Colon (tissue), 2 donors: ENCODE measurements around the gene SLC35F4.
"Not testable (repeated sequence)": the region's sequence is repeated elsewhere in the genome, so short reads cannot be mapped to it uniquely, and the experiment has no call there.

Source experiments
- FAIRE-seq: peaks from 2 replicates; lab custom pipeline; 2012; peaks lifted over from hg19 to GRCh38; lab: Jason Lieb, UNC
- donor health status: control.
- donor health status: control.

Gene SLC35F4

DNA sequence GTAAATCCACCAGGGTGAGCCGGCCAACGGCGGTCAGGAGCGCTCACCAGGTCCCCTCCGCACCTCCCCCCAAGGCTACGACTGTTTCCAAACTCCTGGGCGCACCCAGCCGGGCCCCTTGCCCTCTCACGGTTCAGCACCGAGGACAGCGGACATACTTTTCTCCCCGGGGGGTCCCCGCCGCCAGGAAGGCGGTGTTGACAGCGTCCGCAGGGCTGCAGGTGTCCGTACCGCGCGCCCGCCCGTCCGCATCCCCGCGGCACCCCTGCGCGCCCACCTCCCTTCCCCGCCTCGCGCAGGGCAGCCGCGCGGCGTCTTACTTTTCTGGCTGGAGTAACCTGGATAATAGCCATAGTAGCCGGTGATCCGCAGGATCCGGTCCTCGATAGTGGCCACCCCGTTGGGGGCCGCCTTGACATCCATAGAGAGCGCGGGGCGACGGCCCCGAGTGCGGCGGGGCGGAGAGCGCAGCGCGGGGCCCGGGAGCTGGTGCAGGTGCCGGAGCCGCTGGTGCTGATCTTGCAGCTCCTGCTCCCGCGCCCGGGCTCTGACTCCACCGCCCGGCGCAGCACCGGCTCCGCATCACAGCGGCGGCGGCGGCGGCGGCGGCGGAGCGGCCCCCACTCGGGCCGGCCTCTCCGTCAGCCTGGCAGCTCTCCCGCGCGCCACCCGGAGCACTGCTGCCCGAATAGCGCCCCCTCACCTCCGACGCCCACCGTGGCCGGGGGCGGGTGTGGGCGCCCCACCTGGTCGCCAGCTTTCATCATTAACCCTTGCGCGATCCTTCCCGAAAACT, at the start of gene SLC35F4:
Gene SLC35F4 (minus strand): TSS at position 690 of the 796 bp plus-strand sequence.
- no peak for FAIRE-seq

DNA sequence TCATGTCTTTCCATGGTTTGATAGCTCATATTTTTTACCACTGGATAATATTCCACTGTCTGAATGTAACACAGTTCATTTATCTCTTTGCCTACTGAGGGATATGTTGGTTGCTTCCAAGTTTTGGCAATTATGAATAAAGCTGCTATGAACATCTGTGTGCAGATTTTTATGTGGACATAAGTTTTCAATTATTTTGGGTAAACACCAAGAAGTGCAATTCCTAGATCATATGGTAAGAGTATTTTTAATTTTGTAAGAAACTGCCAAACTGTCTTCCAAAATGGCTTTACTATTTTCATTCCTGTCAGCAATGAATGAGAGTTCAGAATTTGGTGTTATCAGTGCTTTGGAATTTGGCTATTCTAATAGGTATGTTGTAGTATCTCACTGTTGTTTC, 43.7 kb upstream of the SLC35F4 start:
- no peak for FAIRE-seq

DNA sequence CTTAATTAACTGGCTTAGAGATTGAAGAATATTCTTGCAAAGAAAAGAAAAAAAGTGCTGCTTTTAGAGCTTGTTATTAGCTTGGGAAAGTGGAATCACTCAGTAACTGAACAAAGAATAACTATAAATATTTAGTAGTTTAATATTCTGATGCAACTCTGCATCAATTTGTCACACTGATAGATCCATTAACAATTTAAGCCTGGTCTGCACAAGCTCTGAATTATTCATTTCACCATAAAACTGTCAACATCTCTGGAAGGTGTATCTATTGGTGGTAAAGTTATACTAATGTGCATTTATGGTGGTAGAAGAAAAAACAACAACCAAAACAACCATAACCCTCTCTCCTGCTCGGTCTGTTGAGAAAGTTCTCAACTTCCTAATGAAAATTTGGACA, 38.1 kb upstream of the SLC35F4 start:
- FAIRE-seq, result no peak

DNA sequence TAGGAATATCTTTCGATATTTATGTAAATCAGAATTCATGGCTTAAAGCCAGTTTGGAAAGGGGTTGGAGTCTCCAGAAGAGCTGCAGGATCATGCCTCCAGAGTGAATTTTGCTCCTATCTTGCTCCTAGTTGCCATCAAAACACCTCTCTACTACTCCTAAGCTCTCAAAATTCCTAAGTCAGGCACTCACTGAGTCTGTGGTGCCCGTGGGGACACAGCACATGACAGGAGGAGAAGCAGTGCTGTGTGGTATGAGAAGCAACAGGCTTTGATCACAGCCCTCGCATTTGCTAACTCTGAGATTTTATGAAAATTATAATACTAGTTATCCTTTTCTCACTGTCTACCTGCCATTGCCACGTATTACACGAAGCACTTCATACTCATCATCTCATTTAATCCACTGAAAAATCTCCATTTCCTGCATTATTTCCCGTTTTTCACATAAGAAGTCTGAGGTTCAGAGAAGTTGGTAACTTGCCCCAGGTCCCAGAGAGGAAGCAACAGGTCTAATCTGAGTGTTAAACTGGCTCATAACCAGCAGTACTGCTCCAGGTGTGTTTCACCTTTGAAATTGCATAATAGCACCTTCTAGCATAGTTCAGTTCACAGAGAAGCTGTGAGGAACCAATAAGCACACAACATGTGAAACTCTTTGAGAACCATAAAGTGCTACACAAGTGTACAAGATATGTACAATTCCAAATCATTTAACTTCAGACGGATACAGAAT, 33.1 kb upstream of the SLC35F4 start:
- no peak for FAIRE-seq

DNA sequence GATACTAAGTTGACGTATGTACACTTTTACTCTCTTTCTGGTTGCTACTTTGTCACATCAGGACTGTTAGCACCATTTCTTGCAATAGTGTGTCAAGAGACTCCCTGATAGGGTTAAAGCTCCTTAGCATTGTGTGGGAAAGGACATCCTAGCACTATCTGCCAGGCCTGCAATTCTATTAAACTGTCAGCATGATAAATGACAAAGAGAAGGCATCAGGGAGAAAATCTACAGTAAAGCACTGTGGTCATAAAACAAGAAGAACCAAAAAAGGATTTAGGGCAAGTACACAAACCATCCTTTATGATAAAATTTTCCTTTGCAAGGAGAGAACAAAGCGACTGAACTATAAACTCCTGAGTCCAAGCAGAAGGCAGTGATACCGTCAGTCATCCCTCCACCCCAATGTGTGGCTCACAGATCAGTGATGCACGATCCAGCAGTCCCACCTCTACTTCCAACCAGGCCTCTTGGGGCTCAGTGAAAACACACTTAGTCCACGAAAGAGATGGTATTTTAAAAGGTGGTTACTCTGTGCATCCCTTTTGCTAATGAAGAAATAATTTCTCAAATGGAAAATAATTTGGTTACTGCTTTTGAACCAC, 31.4 kb upstream of the SLC35F4 start:
- no peak for FAIRE-seq

DNA sequence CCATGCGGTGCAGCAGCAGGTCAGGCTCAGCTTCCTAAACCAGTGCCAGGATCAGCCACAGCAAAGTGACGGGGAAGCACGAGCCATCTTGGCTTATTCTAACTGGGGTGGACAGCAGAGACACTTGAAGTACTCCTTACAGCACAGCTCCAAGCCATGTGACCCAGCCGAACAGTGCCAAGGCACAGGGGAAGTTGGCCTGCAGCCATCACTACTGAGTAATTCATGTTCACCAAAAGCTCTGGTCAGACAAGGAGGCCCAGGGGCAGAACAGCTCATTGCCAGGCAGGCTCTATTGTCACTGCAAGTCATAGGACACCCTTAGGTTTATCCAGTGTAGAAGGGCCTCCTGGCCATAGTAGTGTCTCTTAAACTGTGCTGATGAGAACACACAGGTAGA, 23.4 kb upstream of the SLC35F4 start:
- no peak for FAIRE-seq

DNA sequence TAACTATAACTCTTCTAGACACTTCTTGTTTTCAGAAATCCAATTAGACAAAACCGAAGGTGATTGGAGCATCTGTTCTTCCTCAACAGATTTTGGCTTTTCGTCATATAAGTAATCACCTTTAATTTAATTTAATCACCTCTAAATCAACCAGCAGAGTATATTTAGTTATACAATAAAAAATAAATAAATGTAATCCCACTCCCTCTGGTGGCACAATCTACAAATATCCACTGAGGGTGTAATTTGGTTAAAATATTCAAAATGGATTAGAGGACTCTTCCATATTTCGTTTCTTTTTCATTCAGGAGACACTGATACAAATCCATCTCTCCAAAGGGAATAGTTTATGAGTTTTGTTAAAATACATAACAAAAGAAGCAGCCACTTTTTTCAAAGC, 18.3 kb upstream of the SLC35F4 start:
- no peak for FAIRE-seq

DNA sequence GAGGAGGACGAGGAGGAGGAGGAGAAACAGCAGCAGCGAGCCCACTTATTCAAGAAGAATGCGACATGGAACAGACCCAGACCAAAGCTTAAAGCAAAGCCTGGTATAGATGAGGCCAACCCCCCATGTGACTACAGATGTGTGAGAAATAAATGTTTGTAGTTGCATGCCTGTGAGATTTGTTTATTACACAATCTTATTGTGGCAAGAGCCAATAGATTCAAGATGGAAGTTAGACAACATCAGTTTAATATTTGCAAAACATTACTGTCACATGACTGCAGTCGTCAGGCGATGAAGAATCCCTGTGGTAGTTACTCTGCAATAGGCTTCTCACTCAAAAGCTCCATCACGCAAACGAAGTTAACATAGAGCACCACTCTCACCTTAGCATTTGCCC, 17.2 kb upstream of the SLC35F4 start:
- no peak for FAIRE-seq

DNA sequence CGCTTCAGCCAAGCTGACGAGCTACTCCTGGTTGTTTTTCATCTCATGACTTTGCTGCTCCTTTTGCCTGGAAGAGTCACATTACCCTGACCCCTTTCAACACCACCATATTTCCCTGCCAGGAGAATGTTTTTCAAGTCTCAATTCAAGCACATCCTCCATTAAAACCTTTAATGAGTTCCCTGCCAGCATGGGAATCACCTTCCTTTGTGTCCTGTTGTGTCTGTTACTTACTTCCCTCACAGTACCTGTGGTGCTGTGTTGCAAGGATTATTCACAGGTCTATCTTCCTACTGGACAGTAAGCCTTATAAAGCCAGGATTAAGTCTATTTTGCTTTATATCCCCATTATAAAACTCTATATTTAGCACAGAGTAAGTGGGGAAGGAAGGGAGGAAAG, 13.6 kb upstream of the SLC35F4 start:
- no peak for FAIRE-seq

DNA sequence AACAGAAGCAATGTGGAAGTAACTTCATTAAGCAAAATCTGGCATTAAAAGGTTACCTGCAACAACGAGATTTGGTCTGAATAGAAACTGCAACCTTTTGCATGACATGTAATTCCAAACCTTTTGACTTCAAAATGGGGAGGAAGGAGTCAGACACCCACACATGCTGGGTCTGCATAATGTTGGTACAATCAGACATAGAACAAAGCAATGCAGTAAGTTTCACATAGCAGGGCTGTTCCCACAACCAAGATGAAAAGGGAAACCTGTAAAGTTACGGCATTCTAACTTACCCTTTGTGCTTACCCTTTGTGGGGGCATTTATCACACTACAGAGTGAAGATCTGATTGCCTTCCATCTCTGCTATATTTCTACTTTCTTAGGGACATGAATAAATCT, 10.1 kb upstream of the SLC35F4 start:
- no peak for FAIRE-seq

DNA sequence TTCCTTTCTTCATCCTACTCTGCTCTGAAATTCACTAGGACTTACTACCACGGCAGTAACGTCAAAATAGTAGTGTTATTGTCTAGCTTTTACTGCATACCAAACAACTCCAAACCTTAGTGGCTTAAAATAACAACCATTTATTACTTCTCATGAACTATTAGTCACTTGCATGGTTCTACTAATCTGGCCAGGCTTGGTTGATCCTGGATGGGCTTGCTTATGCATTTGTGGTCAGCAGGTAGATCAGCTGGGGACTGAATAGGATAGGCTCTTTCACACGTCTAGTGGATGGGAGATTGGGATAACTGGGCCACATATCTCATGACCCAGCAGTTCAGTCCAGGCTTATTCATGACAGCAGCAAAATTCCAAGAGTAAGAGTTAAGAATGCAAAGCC, 9.4 kb upstream of the SLC35F4 start:
- FAIRE-seq, result no peak

DNA sequence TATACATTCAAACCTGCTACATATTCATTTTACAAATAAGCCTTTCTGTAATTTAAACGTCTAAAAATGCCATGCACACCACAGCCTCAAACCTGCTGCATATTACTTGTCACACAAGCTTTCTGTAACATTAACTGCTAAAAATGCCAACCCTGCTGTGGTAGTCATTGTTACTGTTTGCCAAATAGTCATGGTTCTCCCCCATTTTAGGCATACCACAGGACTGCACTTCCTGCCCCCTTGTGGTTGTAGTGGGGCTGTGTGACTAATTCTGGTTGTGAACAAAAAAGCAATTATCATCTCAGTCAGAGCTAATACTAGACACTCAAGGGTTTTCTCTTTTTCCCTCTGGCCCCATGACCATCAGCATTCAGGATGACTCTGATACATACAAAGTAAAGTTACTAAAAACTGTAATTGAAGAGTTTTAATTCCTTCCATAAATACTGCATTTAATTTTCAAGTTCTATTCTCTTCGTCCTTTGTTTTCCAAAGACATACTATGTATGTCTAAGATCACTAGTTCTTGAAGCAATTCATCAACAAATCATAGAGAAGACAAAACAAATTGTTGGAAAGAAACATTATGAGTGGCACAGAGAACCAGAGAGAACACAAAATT, 5.7 kb upstream of the SLC35F4 start:
- no peak for FAIRE-seq

DNA sequence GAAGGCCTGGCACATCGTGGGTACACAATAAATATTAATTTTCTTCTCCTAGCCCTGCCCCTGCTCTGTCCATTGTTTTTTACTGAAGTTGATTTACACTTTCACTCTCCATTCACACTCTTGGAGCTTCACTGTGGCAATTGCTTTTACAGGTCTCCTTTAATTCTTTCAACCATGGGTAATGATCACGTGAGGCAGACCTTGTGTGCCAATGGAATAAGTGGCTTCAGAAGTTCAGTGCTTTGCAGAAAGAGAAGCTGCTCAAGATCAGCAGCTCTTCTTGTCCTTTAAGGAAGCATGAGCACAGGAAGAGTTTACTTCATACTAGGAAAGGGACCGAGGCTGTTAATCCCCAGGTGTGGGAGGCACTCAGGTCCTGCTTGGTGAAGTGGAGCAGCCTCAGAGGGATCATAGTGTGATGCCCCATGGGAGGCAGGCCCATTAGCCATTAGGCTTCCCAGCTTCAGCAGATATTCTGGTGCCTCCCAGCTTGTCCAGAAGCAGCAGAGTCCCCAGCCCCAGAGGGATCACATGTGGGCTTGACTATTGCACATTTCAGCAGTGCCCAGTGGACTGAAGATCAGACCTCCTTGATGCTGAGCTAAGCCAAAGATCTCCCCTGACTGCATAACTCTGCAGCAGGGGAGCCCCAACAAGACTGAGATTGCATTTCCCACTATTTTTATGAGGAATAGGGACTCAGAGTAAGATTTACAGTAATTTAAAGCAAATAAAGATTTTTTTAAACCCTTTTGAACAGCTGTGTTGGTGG, 5.0 kb upstream of the SLC35F4 start:
- no peak for FAIRE-seq

DNA sequence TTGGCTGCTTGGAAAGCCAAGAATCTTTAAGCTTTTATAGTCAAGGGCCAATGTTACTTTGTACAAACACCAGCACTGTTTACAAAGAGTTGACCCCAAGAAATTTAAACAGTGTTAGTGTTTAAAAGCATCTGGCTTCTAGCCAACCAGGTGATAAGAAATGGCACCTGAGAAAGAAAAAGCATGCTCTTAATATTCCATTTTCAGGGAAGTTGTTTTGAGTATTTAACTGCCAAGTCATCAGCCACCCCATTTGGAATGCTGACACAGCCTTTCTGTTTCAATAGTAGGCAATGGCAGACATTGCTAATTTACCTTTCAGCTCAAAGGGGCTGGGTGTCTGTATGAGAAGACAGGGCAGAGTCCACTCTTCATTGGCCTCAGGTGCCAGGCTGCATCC, 3.7 kb upstream of the SLC35F4 start:
- FAIRE-seq, result no peak

DNA sequence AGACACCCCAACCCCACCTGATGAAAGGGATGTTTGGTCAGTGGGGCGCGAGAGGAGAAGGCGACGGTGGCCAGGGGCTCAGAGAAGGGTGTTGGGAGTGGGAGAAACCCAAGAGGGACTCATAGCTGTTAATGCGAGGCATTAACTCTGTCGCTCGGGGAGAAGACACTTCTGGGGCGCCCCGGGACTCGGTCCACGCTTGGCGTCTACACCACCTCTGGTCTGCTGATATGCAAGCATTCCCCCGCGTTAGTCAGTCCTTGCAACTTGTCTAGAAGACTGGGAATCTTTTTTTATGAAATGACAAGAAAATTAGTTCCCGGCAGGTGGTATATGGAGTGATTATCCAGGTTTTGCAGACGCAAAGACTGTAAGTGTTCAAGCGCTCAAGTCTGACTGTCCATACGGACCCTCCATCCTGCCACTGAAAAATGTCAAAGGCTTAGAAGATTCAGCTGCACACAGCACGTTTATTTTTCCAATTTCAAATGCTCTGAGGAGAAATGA, 360 bp upstream of the SLC35F4 start:
- FAIRE-seq, result no peak

DNA sequence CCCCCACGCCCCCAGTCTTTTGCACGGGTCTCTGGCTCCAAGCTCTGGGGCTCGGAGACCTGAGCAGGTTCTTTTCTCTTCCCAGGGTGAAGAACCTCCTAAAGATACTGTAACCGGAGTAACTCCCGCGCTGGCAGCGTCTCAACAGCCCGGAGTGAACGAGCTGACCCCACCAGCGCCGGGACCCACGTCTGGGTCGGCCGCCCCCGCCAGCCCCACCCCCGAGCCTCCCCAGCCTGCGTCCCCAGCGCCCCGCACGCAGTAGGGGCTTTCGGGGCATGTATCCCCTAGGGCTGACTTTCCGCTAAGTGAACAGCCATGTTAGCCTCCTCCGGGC, 858 bp downstream of the SLC35F4 start:
- FAIRE-seq, result no peak

DNA sequence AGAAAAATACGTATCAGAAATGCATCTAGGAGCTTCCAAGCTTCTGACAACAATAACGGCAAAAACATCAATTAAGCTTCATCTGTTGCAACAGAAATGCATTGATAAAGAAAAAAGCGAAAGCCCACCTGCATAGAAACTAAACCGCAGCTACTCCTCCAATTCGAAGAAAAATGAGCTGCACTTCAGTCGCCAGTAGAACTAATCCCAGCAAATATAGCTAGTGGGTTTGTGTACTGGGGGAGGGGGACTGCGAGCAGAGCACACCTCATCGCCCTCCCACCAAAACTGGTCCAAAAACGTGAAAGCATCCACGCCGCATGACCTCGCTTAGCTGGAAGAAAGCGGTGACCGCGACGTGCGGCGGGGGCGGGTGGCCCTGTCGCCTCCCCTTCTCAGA, 1.2 kb downstream of the SLC35F4 start:
- no peak for FAIRE-seq

DNA sequence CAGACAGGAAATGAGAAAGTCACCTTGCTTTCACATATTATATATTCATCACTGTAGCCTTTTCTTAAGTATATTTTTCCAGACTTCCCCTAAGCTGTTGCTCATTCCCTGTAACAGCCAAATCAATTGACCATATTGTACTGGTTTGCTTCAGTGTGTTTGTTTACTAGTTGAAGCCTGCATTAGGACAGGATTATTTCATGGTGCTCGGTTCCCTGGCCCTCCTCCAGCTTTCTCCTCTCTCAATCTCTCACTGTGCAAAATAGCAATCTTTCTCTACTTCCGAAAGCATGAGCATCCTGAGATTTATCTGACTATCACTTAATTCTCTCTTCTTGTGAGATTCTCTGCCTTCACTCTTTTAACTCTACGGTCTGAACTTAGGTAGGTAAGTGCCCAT, 2.4 kb downstream of the SLC35F4 start:
- no peak for FAIRE-seq

DNA sequence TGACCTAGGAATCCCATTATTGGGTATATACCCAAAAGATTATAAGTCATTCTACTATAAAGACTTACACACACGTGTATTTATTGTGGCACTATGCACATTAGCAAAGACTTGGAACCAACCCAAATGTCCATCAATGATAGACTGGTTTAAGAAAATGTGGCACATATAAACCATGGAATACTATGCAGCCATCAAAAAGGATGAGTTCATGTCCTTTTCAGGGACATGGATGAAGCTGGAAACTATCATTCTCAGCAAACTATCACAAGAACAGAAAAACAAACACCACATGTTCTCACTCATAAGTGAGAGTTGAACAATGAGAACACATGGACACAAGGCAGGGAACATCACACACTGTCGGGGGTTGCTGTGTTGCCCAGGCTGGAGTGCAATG, 10.2 kb downstream of the SLC35F4 start:
- FAIRE-seq, result not testable (repeated sequence)

DNA sequence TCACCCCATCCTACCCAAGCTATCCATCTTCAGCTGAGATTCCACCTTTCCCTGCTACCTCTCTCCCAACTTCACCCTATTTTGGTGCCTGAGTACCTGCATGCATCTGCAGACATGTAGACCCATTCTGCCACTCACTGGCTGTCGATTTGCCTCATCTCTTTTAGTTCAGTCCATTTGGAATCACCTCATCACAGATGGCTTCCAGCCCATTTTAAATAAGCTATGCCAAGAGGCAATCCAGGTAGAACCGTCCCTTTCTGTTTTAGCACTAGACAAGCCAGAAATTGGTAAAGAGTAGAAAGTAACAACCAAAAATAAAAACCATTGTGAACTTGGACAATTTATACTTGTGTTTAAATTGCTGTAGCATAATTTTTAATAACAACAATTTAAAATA, 11.3 kb downstream of the SLC35F4 start:
- FAIRE-seq, result no peak

DNA sequence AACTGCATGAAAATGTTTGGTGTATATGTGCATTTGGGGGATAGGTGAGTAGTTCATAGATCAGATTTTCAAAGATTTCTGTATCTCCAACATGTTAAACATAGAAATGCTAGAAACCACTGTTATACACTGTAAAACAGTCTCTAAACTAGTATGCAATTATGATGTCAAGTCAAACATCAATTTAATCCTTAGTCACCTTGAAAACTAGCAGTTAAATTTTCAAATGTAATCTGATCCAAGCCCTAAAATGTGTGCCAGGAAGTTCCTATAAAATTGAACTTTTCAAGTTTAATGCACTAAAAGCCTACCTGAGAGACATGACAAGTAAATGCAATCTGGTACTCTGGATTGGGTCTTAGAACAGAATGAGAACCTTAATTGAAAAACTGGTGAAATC, 14.5 kb downstream of the SLC35F4 start:
- FAIRE-seq, result no peak

DNA sequence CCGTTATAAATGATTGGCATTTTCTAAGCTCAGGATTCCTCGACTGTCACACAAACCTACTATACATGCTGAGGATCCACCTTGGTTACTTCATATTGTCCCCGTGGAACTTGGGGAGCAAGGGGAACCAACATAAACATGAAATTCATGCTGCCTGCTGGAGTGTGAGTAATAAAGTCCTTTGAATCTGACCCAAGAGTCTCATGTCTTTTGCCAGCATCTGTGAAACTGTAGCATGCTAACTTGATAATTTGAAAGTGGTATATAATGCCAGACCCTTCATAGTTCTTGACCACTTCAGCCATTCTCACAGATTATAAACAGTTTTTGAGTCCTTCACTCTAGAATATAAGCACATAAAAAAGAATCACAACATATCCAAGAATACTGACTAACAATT, 17.1 kb downstream of the SLC35F4 start:
- FAIRE-seq, result no peak
